Gastroesophageal sphincter (tissue), 4 donors: ENCODE data around the gene RPL3. TPM values are rescaled to one million over a fixed set of nuclear protein-coding genes. Genes with fewer than 3 reads are reported as not detected.

ENCODE experiments used
- ATAC-seq: fragments of 150-250 bp; one replicate; pipeline ENCODE4 v1.9.1; 2016; ENCODE audit warnings: mild to moderate bottlenecking, moderate library complexity
- H3K27ac ChIP-seq, 4 donors: fragments of 200-600 bp; sonication (generic) in 3 of 4; 1 replicate in 3 of 4; 2 replicates in 1 of 4; pipeline ENCODE4 v1.5.1; 2016 to 2019
- H3K27me3 ChIP-seq: fragments of 200-600 bp; sonication (generic); one replicate; pipeline ENCODE4 v1.5.1; 2019
- H3K36me3 ChIP-seq, 2 donors: fragments of 200-600 bp; sonication (generic); one replicate each; pipeline ENCODE4 v1.5.1; 2019; ENCODE audit warnings: control low read depth in 1 of 2
- H3K4me1 ChIP-seq, 3 donors: fragments of 200-600 bp; sonication (generic); 1 replicate in 2 of 3; 2 replicates in 1 of 3; pipeline ENCODE4 v1.5.1; 2016 to 2019; ENCODE audit warnings: control low read depth in 2 of 3
- H3K4me3 ChIP-seq, 2 donors: fragments of 200-600 bp; sonication (generic); one replicate each; pipeline ENCODE4 v1.5.1; 2019; ENCODE audit warnings: mild to moderate bottlenecking in 1 of 2, moderate library complexity in 1 of 2
- H3K9me3 ChIP-seq, 3 donors: fragments of 200-600 bp; sonication (generic); one replicate each; pipeline ENCODE4 v1.5.1; 2017 to 2019; ENCODE audit warnings: control low read depth in 2 of 3
- EP300 ChIP-seq: sonication (generic); formaldehyde crosslinking; IDR thresholded peaks from one replicate; pipeline ENCODE4 v1.6.1; 2017; ENCODE audit warnings: antibody characterized with exemption, mild to moderate bottlenecking
- POLR2A ChIP-seq, 2 donors: fragments of 450-650 bp; IDR thresholded peaks; one replicate each; pipeline ENCODE4 v1.6.1; 2017; ENCODE audit warnings: antibody characterized with exemption in 2 of 2, mild to moderate bottlenecking in 2 of 2, moderate library complexity in 1 of 2
- POLR2AphosphoS5 ChIP-seq: sonication (generic); formaldehyde crosslinking; IDR thresholded peaks from one replicate; pipeline ENCODE4 v1.6.1; 2017; ENCODE audit warnings: antibody characterized with exemption
- WGBS, 2 donors: methylation state at CpG; one replicate each; pipeline ENCODE4 v1.1.5; 2018; ENCODE audit warnings: low coverage in 1 of 2; 5-methylcytosine and 5-hydroxymethylcytosine counted together
- total RNA-seq, 4 donors: library from RNA; depleted of rRNA; stranded (reverse); fragments of >200 nt; gene quantifications; one replicate each; pipeline ENCODE4 v1.1.0, GENCODE V29; 2016
- TF ChIP-seq, protein P1 (sequence below), 4 experiments: fragments of 200-600 bp in 2 of 4; fragments of 450-650 bp in 2 of 4; sonication (generic) in 1 of 4; IDR thresholded peaks; one replicate each; pipeline ENCODE4 v1.5.1; 2017 to 2019; ENCODE audit warnings: antibody characterized with exemption in 4 of 4, mild to moderate bottlenecking in 2 of 4, moderate library complexity in 2 of 4

RPL3 gene
- total RNA-seq, 4 donors from 2014 or later, result 1,539 to 2,425 (median 1,793) TPM

DNA sequence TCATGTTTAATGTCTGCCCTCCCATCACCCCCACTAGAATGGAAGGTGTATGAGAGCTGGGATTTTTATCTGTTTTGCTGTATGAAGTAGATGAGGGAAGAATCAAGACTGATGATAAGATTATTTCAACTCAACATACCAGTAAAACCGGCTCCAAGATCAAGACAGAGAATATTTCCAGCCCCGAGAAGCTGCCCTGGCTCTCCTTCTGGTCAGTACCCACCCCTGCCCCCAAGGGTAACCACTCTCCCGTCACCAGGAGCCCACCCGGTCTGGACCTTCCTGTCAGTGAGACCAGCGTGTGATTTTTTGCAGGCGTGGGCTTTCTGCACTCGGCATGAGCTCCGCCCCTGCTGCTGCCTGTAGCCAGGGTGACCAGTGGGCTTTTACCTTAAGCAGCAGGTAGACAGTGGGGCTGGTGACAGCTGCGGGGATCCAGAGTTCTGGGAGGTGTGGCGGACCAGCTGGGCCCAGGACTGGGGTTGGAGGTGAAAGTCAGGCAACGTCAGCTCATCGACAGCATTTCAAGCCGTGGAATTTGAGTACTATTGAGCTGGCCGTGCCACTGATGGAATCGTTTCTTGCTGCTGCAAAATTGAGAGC is 25.6 kb downstream of the RPL3 start:
- peaks cover 0 to 56% (median 38%) of the 10 kb centered on the region in 3 donors for H3K4me1 ChIP-seq
- no peak overlapping the region for H3K27ac ChIP-seq

DNA sequence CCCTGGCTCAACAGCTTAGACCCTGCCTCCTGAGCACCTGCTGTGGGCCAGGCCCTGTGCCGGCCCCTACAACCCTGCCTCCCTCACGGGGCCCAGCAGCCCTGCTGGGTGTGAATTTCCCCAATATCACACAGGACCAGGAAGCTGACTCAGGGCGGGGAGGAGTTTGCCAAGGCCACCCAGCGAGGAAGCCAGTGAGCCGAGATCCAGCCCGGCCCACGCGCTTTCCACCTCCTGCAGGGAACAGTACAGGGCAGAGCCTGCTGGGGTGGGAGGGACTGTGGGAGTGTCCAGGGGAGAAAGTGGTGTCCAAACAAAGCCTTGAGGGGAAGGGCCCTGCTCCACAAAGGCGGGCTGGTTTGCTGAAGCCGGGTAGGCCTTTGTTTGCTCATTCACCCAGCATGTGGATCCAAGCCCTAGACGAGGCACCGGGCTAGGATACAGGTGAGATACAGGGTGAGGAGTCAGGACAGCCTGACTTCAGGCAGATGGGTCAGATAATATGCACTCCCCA is 26.8 kb downstream of the RPL3 start:
- ATAC-seq, result peak; percentile 86
- Histone ChIP-seq H3K4me1 (peaks cover 0 to 44% (median 31%) of the 10 kb centered on the region in 3 donors), H3K4me3 (no peak overlapping the region), H3K9me3 (no peaks in the 10 kb centered on the region), H3K36me3 (no peaks in the 10 kb centered on the region), H3K27ac (peak overlapping the region in 3 of 4 donors; percentile 69 to 80 (median 70)), H3K27me3 (peaks cover 5% of the 10 kb centered on the region)
- peak in 1 of 2 donors; percentile 27 for TF ChIP-seq POLR2A (IDR thresholded peaks at IDR 0.05)
- no peak for TF ChIP-seq EP300
- TF ChIP-seq, protein P1, sequence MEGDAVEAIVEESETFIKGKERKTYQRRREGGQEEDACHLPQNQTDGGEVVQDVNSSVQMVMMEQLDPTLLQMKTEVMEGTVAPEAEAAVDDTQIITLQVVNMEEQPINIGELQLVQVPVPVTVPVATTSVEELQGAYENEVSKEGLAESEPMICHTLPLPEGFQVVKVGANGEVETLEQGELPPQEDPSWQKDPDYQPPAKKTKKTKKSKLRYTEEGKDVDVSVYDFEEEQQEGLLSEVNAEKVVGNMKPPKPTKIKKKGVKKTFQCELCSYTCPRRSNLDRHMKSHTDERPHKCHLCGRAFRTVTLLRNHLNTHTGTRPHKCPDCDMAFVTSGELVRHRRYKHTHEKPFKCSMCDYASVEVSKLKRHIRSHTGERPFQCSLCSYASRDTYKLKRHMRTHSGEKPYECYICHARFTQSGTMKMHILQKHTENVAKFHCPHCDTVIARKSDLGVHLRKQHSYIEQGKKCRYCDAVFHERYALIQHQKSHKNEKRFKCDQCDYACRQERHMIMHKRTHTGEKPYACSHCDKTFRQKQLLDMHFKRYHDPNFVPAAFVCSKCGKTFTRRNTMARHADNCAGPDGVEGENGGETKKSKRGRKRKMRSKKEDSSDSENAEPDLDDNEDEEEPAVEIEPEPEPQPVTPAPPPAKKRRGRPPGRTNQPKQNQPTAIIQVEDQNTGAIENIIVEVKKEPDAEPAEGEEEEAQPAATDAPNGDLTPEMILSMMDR (IDR thresholded peaks at IDR 0.05), result no peak
- WGBS, 2 donors, result 73% methylated on average over 2 of the region's 12 CpGs; no CpG with 5 or more reads in 1 of the 2 donors

More for the DNA sequence above, 25.6 kb downstream of the RPL3 start:
- Histone ChIP-seq H3K27me3 (peaks cover 5% of the 10 kb centered on the region), H3K4me3 (no peak overlapping the region), H3K36me3 (no peaks in the 10 kb centered on the region), H3K9me3 (no peaks in the 10 kb centered on the region)
- ATAC-seq, result no peak
- TF ChIP-seq, protein P1 (IDR thresholded peaks at IDR 0.05), result no peak
- no peak for TF ChIP-seq POLR2A (IDR thresholded peaks at IDR 0.05)
- TF ChIP-seq POLR2AphosphoS5, result no peak
- TF ChIP-seq EP300, result no peak
- WGBS, 2 donors, result 40 to 78% methylated on average over 2 to 6 of the region's 15 CpGs

DNA sequence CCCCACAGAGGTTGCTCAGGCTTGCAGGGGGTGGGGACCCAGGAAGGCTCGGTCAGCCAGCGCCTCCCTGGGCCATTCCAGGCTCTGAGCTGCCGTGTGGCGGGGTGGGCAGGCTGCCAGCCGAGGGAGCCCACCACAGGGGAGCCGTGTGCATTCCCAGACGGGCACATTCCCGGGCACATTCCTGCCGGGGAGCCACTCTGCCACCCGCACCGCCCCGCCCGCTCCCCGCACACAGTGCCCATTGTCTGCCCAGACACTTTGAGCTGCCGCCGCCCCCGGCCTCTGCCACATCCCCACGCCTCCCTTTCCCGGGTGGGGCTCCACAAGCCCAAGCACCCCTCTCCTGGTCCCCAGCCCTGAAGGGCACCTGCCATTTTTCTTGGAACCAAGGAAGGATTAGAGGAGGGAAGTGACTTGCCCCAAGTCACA is 27.4 kb downstream of the RPL3 start:
- H3K27ac ChIP-seq, result peak overlapping the region in 3 of 4 donors; percentile 69 to 80 (median 70)
- H3K27me3 ChIP-seq, result peaks cover 5% of the 10 kb centered on the region
- no CpG with 5 or more reads among the region's 19 CpGs for WGBS, 2 donors
- peaks cover 0 to 38% (median 26%) of the 10 kb centered on the region in 3 donors for H3K4me1 ChIP-seq
- ATAC-seq, result no peak
- H3K9me3 ChIP-seq, result no peaks in the 10 kb centered on the region
- no peak overlapping the region for H3K4me3 ChIP-seq
- no peak for TF ChIP-seq EP300
- no peak for TF ChIP-seq POLR2A (IDR thresholded peaks at IDR 0.05)
- TF ChIP-seq POLR2AphosphoS5, result no peak
- TF ChIP-seq, protein P1 (IDR thresholded peaks at IDR 0.05), result no peak
- H3K36me3 ChIP-seq, result no peaks in the 10 kb centered on the region

DNA sequence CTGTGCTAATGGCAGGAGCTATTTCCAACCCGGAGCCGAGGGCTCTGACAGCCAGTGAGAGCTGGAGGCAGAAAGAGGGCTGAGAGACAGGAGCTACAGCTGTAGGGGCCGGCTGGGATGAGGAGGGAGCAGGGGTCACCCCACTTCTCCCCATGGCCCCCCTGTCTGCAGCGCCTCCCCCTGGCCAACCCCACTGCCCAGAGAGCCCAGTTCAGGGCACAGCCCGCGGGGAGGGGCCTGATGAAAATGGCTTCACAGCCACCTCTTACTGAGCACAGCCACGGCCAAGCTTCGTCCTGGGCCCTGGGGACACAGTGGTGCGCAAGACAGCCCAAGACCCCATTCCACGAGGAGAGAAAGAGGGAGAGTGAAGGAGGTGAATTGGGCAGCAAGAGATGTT is 27.9 kb downstream of the RPL3 start:
- H3K4me1 ChIP-seq, result peaks cover 0 to 33% (median 23%) of the 10 kb centered on the region in 3 donors
- no peak for ATAC-seq
- no peaks in the 10 kb centered on the region for H3K27me3 ChIP-seq
- H3K27ac ChIP-seq, result peak overlapping the region in 3 of 4 donors; percentile 69 to 80 (median 70)
- TF ChIP-seq POLR2A (IDR thresholded peaks at IDR 0.05) (no peak), EP300 (no peak), POLR2AphosphoS5 (no peak)
- TF ChIP-seq, protein P1 (IDR thresholded peaks at IDR 0.05), result no peak
- no peaks in the 10 kb centered on the region for H3K36me3 ChIP-seq
- no peaks in the 10 kb centered on the region for H3K9me3 ChIP-seq
- 90% methylated on average over 3 of the region's 10 CpGs; no CpG with 5 or more reads in 1 of the 2 donors for WGBS, 2 donors
- H3K4me3 ChIP-seq, result no peak overlapping the region

DNA sequence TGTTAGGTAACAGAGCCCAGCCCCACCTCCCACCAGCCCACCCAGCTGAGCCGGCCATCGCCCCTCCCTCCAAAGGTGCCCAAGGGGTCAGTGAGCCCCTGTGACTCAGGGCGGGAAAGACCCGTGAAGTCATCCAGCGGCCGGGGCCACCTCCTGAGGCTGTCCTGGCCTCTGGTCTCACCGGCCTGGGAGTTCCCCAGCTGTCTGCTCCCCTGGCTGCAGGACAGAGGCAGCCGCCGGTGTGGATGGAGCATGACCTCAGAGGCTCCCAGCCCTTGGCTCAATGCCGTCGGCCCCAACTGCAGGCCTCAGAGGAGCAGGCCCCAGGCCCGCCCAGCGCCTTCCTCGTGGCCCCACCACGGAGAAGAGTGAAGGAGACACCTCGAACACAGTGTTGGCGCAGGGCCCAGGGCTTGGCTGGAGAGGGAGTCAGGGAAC is 28.7 kb downstream of the RPL3 start:
- H3K27ac ChIP-seq, result peak overlapping the region in 2 of 4 donors; percentile 70 to 80
- TF ChIP-seq, protein P1 (IDR thresholded peaks at IDR 0.05), result no peak
- TF ChIP-seq POLR2AphosphoS5, result peak; percentile 12
- no peak for TF ChIP-seq POLR2A (IDR thresholded peaks at IDR 0.05)
- no peak for TF ChIP-seq EP300
- no peaks in the 10 kb centered on the region for H3K36me3 ChIP-seq
- peak; percentile 53 for ATAC-seq
- no CpG with 5 or more reads among the region's 17 CpGs for WGBS, 2 donors
- no peaks in the 10 kb centered on the region for H3K9me3 ChIP-seq
- H3K4me3 ChIP-seq, result no peak overlapping the region
- H3K4me1 ChIP-seq, result peaks cover 0 to 33% (median 23%) of the 10 kb centered on the region in 3 donors
- no peaks in the 10 kb centered on the region for H3K27me3 ChIP-seq
